Ovary (tissue), 3 donors: ENCODE results near the gene POU6F2.

Source experiments
- CTCF ChIP-seq, 3 donors: fragments of 450-650 bp in 2 of 3; fragments of 200-600 bp in 1 of 3; IDR thresholded peaks; one replicate each; pipeline versions ENCODE4 v1.5.1 to v1.8.0; 2016 to 2022; ENCODE audit warnings: antibody characterized with exemption in 3 of 3, mild to moderate bottlenecking in 1 of 3
- EP300 ChIP-seq: sonication (generic); formaldehyde crosslinking; IDR thresholded peaks from one replicate; pipeline ENCODE4 v1.6.1; 2017; ENCODE audit warnings: antibody characterized with exemption
- donor health status: DM: no; HTN: no; CAD: no.

GRCh38 chr7:39172137-39172536 is 194.4 kb downstream of the POU6F2 start:
- TF ChIP-seq CTCF (IDR thresholded peaks at IDR 0.05) (no peak), EP300 (no peak)
